Smooth muscle cell of the brain vasculature (primary cell): ENCODE measurements around the gene SEMA3D.
"Not testable (repeated sequence)": the region's sequence is repeated elsewhere in the genome, so short reads cannot be mapped to it uniquely, and the experiment has no call there.

Experiments used
- DNase-seq: peaks from one replicate; pipeline ENCODE4 v3.0.0-alpha.2; 2012; ENCODE audit warnings: low read depth, low spot score

The SEMA3D gene

GRCh38 chr7:84998665-84999064 is 188.2 kb downstream of the SEMA3D start:
- DNase-seq, result no peak

GRCh38 chr7:84997626-84998025 is 189.2 kb downstream of the SEMA3D start:
- no peak for DNase-seq

- not testable (repeated sequence) for DNase-seq
Measured at GRCh38 chr7:84992954-84993353, 193.9 kb downstream of the SEMA3D start.

- DNase-seq, result no peak
Measured at GRCh38 chr7:84985073-84985784, 201.6 kb downstream of the SEMA3D start.

GRCh38 chr7:84982199-84982598 is 204.7 kb downstream of the SEMA3D start:
- no peak for DNase-seq

- peak; percentile 54 for DNase-seq
Measured at GRCh38 chr7:84981055-84981976, 205.5 kb downstream of the SEMA3D start.

- DNase-seq, result no peak
Measured at GRCh38 chr7:84975586-84976185, 211.2 kb downstream of the SEMA3D start.

- no peak for DNase-seq
Measured at GRCh38 chr7:84971360-84971759, 215.5 kb downstream of the SEMA3D start.

GRCh38 chr7:84970670-84971069 is 216.2 kb downstream of the SEMA3D start:
- DNase-seq, result no peak

- DNase-seq, result no peak
Measured at GRCh38 chr7:84953234-84953633, 233.6 kb downstream of the SEMA3D start.

GRCh38 chr7:84950836-84951235 is 236.0 kb downstream of the SEMA3D start:
- no peak for DNase-seq

GRCh38 chr7:84949501-84949900 is 237.4 kb downstream of the SEMA3D start:
- DNase-seq, result no peak

- DNase-seq, result no peak
Measured at GRCh38 chr7:84949067-84949466, 237.8 kb downstream of the SEMA3D start.

GRCh38 chr7:84948634-84949033 is 238.2 kb downstream of the SEMA3D start:
- no peak for DNase-seq

- DNase-seq, result no peak
Measured at GRCh38 chr7:84946549-84946948, 240.3 kb downstream of the SEMA3D start.
